ENCODE measurements around the gene GDF7. TPM values are rescaled to one million over a fixed set of nuclear protein-coding genes. Genes with fewer than 3 reads are reported as not detected.

Gene GDF7
- total and polyA plus RNA-seq, 3 donors from 2014 or later = 0.62 to 1.1 (median 0.69) TPM

- intact Hi-C loops (cut with DNase I; ENCODE audit: low total_unique reads) = no loop called here
- Histone ChIP-seq H3K27ac (no peak overlapping the region), H3K36me3 (ENCODE audit: low read depth, missing control alignments) (no peaks in the 10 kb centered on the region), H3K4me1 (peaks cover 17% of the 10 kb centered on the region), H3K9me3 (no peaks in the 10 kb centered on the region), H3K27me3 (no peaks in the 10 kb centered on the region), H3K4me3 (no peak overlapping the region)
- WGBS, 2 donors = 88 to 92% methylated on average over 7 of the region's 7 CpGs
- DNase-seq = no peak
- TF ChIP-seq CTCF (IDR thresholded peaks at IDR 0.05) (no peak), POLR2A (IDR thresholded peaks at IDR 0.05) (no peak)
Measured at GRCh38 chr2:20653695-20654534, 13.0 kb upstream of the GDF7 start.

- intact Hi-C loops (cut with DNase I; ENCODE audit: low total_unique reads) = no loop called here
- H3K36me3 ChIP-seq (ENCODE audit: low read depth, missing control alignments) = no peaks in the 10 kb centered on the region
- H3K9me3 ChIP-seq = no peaks in the 10 kb centered on the region
- WGBS, 2 donors = 93 to 95% methylated on average over 2 of the region's 2 CpGs
- no peak for TF ChIP-seq POLR2A (IDR thresholded peaks at IDR 0.05)
- no peak for TF ChIP-seq CTCF (IDR thresholded peaks at IDR 0.05)
- no peak overlapping the region for H3K27ac ChIP-seq
- H3K4me1 ChIP-seq = peaks cover 14% of the 10 kb centered on the region
- H3K4me3 ChIP-seq = no peak overlapping the region
- no peak for DNase-seq
- H3K27me3 ChIP-seq = no peaks in the 10 kb centered on the region
Measured at GRCh38 chr2:20654535-20654813, 12.5 kb upstream of the GDF7 start.

GRCh38 chr2:20656561-20656960 is 10.4 kb upstream of the GDF7 start:
- 86% methylated on average over 4 to 7 of the region's 7 CpGs for WGBS, 2 donors
- Histone ChIP-seq H3K27me3 (no peaks in the 10 kb centered on the region), H3K4me3 (no peak overlapping the region), H3K4me1 (peaks cover 2% of the 10 kb centered on the region), H3K9me3 (no peaks in the 10 kb centered on the region), H3K36me3 (ENCODE audit: low read depth, missing control alignments) (no peaks in the 10 kb centered on the region), H3K27ac (no peak overlapping the region)
- no peak for DNase-seq
- intact Hi-C loops (cut with DNase I; ENCODE audit: low total_unique reads) = no loop called here
- TF ChIP-seq POLR2A (IDR thresholded peaks at IDR 0.05) (no peak), CTCF (IDR thresholded peaks at IDR 0.05) (no peak)

GRCh38 chr2:20657522-20658235 is 9.3 kb upstream of the GDF7 start:
- intact Hi-C loops (cut with DNase I; ENCODE audit: low total_unique reads) = no loop called here
- no peak for DNase-seq
- H3K4me1 ChIP-seq = no peaks in the 10 kb centered on the region
- no peaks in the 10 kb centered on the region for H3K9me3 ChIP-seq
- H3K4me3 ChIP-seq = no peak overlapping the region
- 83 to 88% methylated on average over 2 to 4 of the region's 4 CpGs for WGBS, 2 donors
- no peak for TF ChIP-seq POLR2A (IDR thresholded peaks at IDR 0.05)
- no peak for TF ChIP-seq CTCF (IDR thresholded peaks at IDR 0.05)
- no peaks in the 10 kb centered on the region for H3K36me3 ChIP-seq (ENCODE audit: low read depth, missing control alignments)
- no peak overlapping the region for H3K27ac ChIP-seq
- H3K27me3 ChIP-seq = no peaks in the 10 kb centered on the region
